Hepatocyte (in vitro differentiated cells): Measurements from ENCODE around the gene KMT2E. TPM values are rescaled to one million over a fixed set of nuclear protein-coding genes. Genes with fewer than 3 reads are reported as not detected.

Source experiments
- DNase-seq: peaks from one replicate; pipeline ENCODE4 v3.0.0-alpha.2; 2016; ENCODE audit warnings: low spot score
- H2AFZ ChIP-seq: fragments of 200-600 bp; sonication (generic); 2 replicates; pipeline ENCODE4 v1.6.0; 2016; ENCODE audit warnings: antibody characterized with exemption, mild to moderate bottlenecking
- H3K27ac ChIP-seq: fragments of 200-600 bp; sonication (generic); 2 replicates; pipeline ENCODE4 v1.5.1; 2016; ENCODE audit warnings: mild to moderate bottlenecking
- H3K27me3 ChIP-seq: fragments of 200-600 bp; sonication (generic); 2 replicates; pipeline ENCODE4 v1.6.1; 2016
- H3K36me3 ChIP-seq: fragments of 200-600 bp; sonication (generic); replicated peaks from 2 replicates; pipeline ENCODE4 v1.5.1; 2016; ENCODE audit warnings: low read depth; ENCODE audit not compliant: insufficient read depth
- H3K4me1 ChIP-seq: fragments of 200-600 bp; sonication (generic); 2 replicates; pipeline ENCODE4 v1.5.1; 2016; ENCODE audit warnings: mild to moderate bottlenecking, moderate library complexity; ENCODE audit not compliant: insufficient read depth
- H3K4me2 ChIP-seq: fragments of 200-600 bp; sonication (generic); 2 replicates; pipeline ENCODE4 v1.6.0; 2016
- H3K4me3 ChIP-seq: fragments of 200-600 bp; sonication (generic); 2 replicates; pipeline ENCODE4 v1.5.1; 2016; ENCODE audit warnings: mild to moderate bottlenecking
- H3K79me2 ChIP-seq: fragments of 200-600 bp; sonication (generic); 2 replicates; pipeline ENCODE4 v1.6.0; 2017; ENCODE audit warnings: mild to moderate bottlenecking
- H3K9me2 ChIP-seq: fragments of 200-600 bp; sonication (generic); replicated peaks from 2 replicates; pipeline ENCODE4 v1.6.0; 2017; ENCODE audit warnings: mild to moderate bottlenecking; ENCODE audit not compliant: insufficient read depth
- H3K9me3 ChIP-seq: fragments of 200-600 bp; sonication (generic); 2 replicates; pipeline ENCODE4 v1.5.1; 2016; ENCODE audit warnings: low read depth, mild to moderate bottlenecking
- H4K20me1 ChIP-seq: fragments of 200-600 bp; sonication (generic); 2 replicates; pipeline ENCODE4 v1.6.0; 2016; ENCODE audit warnings: mild to moderate bottlenecking; ENCODE audit not compliant: insufficient read depth, poor library complexity, severe bottlenecking
- CTCF ChIP-seq: fragments of 200-600 bp; sonication (generic); IDR thresholded peaks from 2 replicates; pipeline ENCODE4 v1.5.1; 2016; ENCODE audit warnings: antibody characterized with exemption, mild to moderate bottlenecking; ENCODE audit not compliant: poor library complexity
- EZH2 ChIP-seq: fragments of 200-600 bp; sonication (generic); IDR thresholded peaks from 2 replicates; pipeline ENCODE4 v1.6.1; 2016; ENCODE audit warnings: antibody characterized with exemption, mild to moderate bottlenecking, borderline replicate concordance
- EZH2phosphoT487 ChIP-seq: fragments of 200-600 bp; sonication (generic); IDR thresholded peaks from one replicate; pipeline ENCODE4 v1.6.1; 2018; ENCODE audit warnings: antibody characterized with exemption, mild to moderate bottlenecking, low read depth, moderate library complexity; ENCODE audit not compliant: unreplicated experiment, severe bottlenecking
- WGBS: methylation state at CpG from one replicate; pipeline ENCODE4 v1.1.6; 2016; ENCODE audit warnings: low lambda C conversion rate; ENCODE audit errors: missing lambda C conversion rate; 5-methylcytosine and 5-hydroxymethylcytosine counted together
- polyA plus RNA-seq: library from polyadenylated mRNA; unstranded; fragments of >200 nt; fragmentation: Nextera tagmentation; extraction: Ambion mirVana; gene quantifications from 2 replicates; pipeline ENCODE4 v1.2.1, GENCODE V29; 2016
- total RNA-seq: library from RNA; depleted of rRNA; stranded (reverse); fragments of >200 nt; gene quantifications from 2 replicates; pipeline ENCODE4 v1.2.3, GENCODE V29; 2014

Gene KMT2E
- total and polyA plus RNA-seq, 2 experiments from 2014 or later, result 69.7 to 70.8 TPM

DNA sequence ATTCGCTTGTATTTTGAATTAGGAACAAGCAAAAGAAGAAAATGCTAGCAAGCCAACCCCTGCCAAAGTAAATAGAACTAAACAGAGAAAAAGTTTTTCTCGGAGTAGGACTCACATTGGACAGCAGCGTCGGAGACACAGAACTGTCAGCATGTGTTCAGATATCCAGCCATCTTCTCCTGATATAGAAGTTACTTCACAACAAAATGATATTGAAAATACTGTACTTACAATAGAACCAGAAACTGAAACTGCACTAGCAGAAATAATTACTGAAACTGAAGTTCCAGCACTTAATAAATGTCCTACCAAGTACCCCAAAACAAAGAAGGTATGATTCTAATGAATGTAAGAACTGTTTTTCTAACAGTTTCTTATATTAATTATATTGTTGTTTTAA is 87.9 kb downstream of the KMT2E start:
- Histone ChIP-seq H3K4me1 (no peaks in the 10 kb centered on the region), H3K27ac (no peak overlapping the region), H3K9me3 (no peaks in the 10 kb centered on the region), H3K4me3 (no peak overlapping the region), H3K36me3 (no peaks in the 10 kb centered on the region), H4K20me1 (peaks cover 6% of the 10 kb centered on the region), H3K79me2 (peaks cover 10% of the 10 kb centered on the region), H3K27me3 (no peaks in the 10 kb centered on the region), H2AFZ (no peak overlapping the region), H3K4me2 (no peak overlapping the region), H3K9me2 (no peaks in the 10 kb centered on the region)
- 94% methylated on average over 4 of the region's 4 CpGs for WGBS
- TF ChIP-seq EZH2 (no peak), EZH2phosphoT487 (no peak), CTCF (no peak)
- no peak for DNase-seq

GRCh38 chr7:105102557-105103352 is 88.8 kb downstream of the KMT2E start:
- Histone ChIP-seq H3K79me2 (peaks cover 13% of the 10 kb centered on the region), H3K4me2 (no peak overlapping the region), H3K27me3 (no peaks in the 10 kb centered on the region), H2AFZ (no peak overlapping the region), H3K4me1 (no peaks in the 10 kb centered on the region), H3K9me3 (no peaks in the 10 kb centered on the region), H3K9me2 (no peaks in the 10 kb centered on the region), H3K36me3 (no peaks in the 10 kb centered on the region), H4K20me1 (peaks cover 6% of the 10 kb centered on the region), H3K27ac (peak overlapping the region; percentile 34), H3K4me3 (no peak overlapping the region)
- no peak for TF ChIP-seq EZH2phosphoT487
- no peak for TF ChIP-seq EZH2
- no peak for TF ChIP-seq CTCF
- no peak for DNase-seq
- 67% methylated on average over 4 of the region's 4 CpGs for WGBS

- no peak for DNase-seq
- no peaks in the 10 kb centered on the region for H3K36me3 ChIP-seq
- no peaks in the 10 kb centered on the region for H3K27me3 ChIP-seq
- WGBS, result 89% methylated on average over 2 of the region's 2 CpGs
- no peak overlapping the region for H3K27ac ChIP-seq
- TF ChIP-seq EZH2phosphoT487, result no peak
- no peak for TF ChIP-seq CTCF
- TF ChIP-seq EZH2, result no peak
- peaks cover 3% of the 10 kb centered on the region for H4K20me1 ChIP-seq
- no peak overlapping the region for H3K4me2 ChIP-seq
- no peaks in the 10 kb centered on the region for H3K9me3 ChIP-seq
- peaks cover 20% of the 10 kb centered on the region for H3K79me2 ChIP-seq
- H3K4me1 ChIP-seq, result no peaks in the 10 kb centered on the region
- no peak overlapping the region for H2AFZ ChIP-seq
- H3K4me3 ChIP-seq, result no peak overlapping the region
- no peaks in the 10 kb centered on the region for H3K9me2 ChIP-seq
These were observed 91.6 kb downstream of the KMT2E start for GRCh38 chr7:105105579-105105978.
